Fibroblast of pulmonary artery (primary cell): Measurements from ENCODE around the gene GID4.

Experiments
- DNase-seq: peaks from one replicate; pipeline ENCODE4 v3.0.0-alpha.2; 2010; ENCODE audit warnings: low read depth
- H3K4me3 ChIP-seq: replicated peaks from 2 replicates; pipeline ENCODE4 v1.5.1; 2011; ENCODE audit warnings: low read depth, mild to moderate bottlenecking, control low read depth, low read length, moderate library complexity
- CTCF ChIP-seq: IDR thresholded peaks from 2 replicates; pipeline ENCODE4 v1.5.1; 2011; ENCODE audit warnings: mild to moderate bottlenecking, control low read depth, low read length, inconsistent platforms; ENCODE audit errors: missing control alignments

GID4 gene

GRCh38 chr17:18042983-18043382 lies 3.8 kb downstream of the GID4 start:
- no peak for TF ChIP-seq CTCF
- no peak overlapping the region for H3K4me3 ChIP-seq
- no peak for DNase-seq

GRCh38 chr17:18043491-18043890 lies 4.3 kb downstream of the GID4 start:
- no peak overlapping the region for H3K4me3 ChIP-seq
- peak; percentile 37 for TF ChIP-seq CTCF
- DNase-seq: peak; percentile 45

- TF ChIP-seq CTCF: no peak
- no peak for DNase-seq
Measured at GRCh38 chr17:18044609-18045008, 5.4 kb downstream of the GID4 start.

GRCh38 chr17:18045691-18046350 lies 6.6 kb downstream of the GID4 start:
- DNase-seq: no peak
- no peak for TF ChIP-seq CTCF

More at GRCh38 chr17:18044609-18045008, 5.4 kb downstream of the GID4 start:
- H3K4me3 ChIP-seq: no peak overlapping the region

GRCh38 chr17:18055597-18055996 lies 16.4 kb downstream of the GID4 start:
- no peak for TF ChIP-seq CTCF
- no peak for DNase-seq
- no peak overlapping the region for H3K4me3 ChIP-seq

More at GRCh38 chr17:18045691-18046350, 6.6 kb downstream of the GID4 start:
- H3K4me3 ChIP-seq: no peak overlapping the region

- no peak overlapping the region for H3K4me3 ChIP-seq
- DNase-seq: no peak
- no peak for TF ChIP-seq CTCF
Measured at GRCh38 chr17:18056214-18056613, 17.0 kb downstream of the GID4 start.

- DNase-seq: no peak
- TF ChIP-seq CTCF: no peak
- H3K4me3 ChIP-seq: no peak overlapping the region
Measured at GRCh38 chr17:18059283-18059682, 20.1 kb downstream of the GID4 start.
